Hepatocyte (in vitro differentiated cells): Measurements from ENCODE around the gene KRTAP5-2. TPM values are rescaled to one million over a fixed set of nuclear protein-coding genes. Genes with fewer than 3 reads are reported as not detected.
"Not testable (repeated sequence)": the region's sequence is repeated elsewhere in the genome, so short reads cannot be mapped to it uniquely, and the experiment has no call there.

ENCODE experiments used
- DNase-seq: peaks from one replicate; pipeline ENCODE4 v3.0.0-alpha.2; 2016; ENCODE audit warnings: low spot score
- H2AFZ ChIP-seq: fragments of 200-600 bp; sonication (generic); 2 replicates; pipeline ENCODE4 v1.6.0; 2016; ENCODE audit warnings: antibody characterized with exemption, mild to moderate bottlenecking
- H3K27ac ChIP-seq: fragments of 200-600 bp; sonication (generic); 2 replicates; pipeline ENCODE4 v1.5.1; 2016; ENCODE audit warnings: mild to moderate bottlenecking
- H3K27me3 ChIP-seq: fragments of 200-600 bp; sonication (generic); 2 replicates; pipeline ENCODE4 v1.6.1; 2016
- H3K36me3 ChIP-seq: fragments of 200-600 bp; sonication (generic); replicated peaks from 2 replicates; pipeline ENCODE4 v1.5.1; 2016; ENCODE audit warnings: low read depth; ENCODE audit not compliant: insufficient read depth
- H3K4me1 ChIP-seq: fragments of 200-600 bp; sonication (generic); 2 replicates; pipeline ENCODE4 v1.5.1; 2016; ENCODE audit warnings: mild to moderate bottlenecking, moderate library complexity; ENCODE audit not compliant: insufficient read depth
- H3K4me2 ChIP-seq: fragments of 200-600 bp; sonication (generic); 2 replicates; pipeline ENCODE4 v1.6.0; 2016
- H3K4me3 ChIP-seq: fragments of 200-600 bp; sonication (generic); 2 replicates; pipeline ENCODE4 v1.5.1; 2016; ENCODE audit warnings: mild to moderate bottlenecking
- H3K79me2 ChIP-seq: fragments of 200-600 bp; sonication (generic); 2 replicates; pipeline ENCODE4 v1.6.0; 2017; ENCODE audit warnings: mild to moderate bottlenecking
- H3K9me2 ChIP-seq: fragments of 200-600 bp; sonication (generic); replicated peaks from 2 replicates; pipeline ENCODE4 v1.6.0; 2017; ENCODE audit warnings: mild to moderate bottlenecking; ENCODE audit not compliant: insufficient read depth
- H3K9me3 ChIP-seq: fragments of 200-600 bp; sonication (generic); 2 replicates; pipeline ENCODE4 v1.5.1; 2016; ENCODE audit warnings: low read depth, mild to moderate bottlenecking
- H4K20me1 ChIP-seq: fragments of 200-600 bp; sonication (generic); 2 replicates; pipeline ENCODE4 v1.6.0; 2016; ENCODE audit warnings: mild to moderate bottlenecking; ENCODE audit not compliant: insufficient read depth, poor library complexity, severe bottlenecking
- EZH2 ChIP-seq: fragments of 200-600 bp; sonication (generic); IDR thresholded peaks from 2 replicates; pipeline ENCODE4 v1.6.1; 2016; ENCODE audit warnings: antibody characterized with exemption, mild to moderate bottlenecking, borderline replicate concordance
- EZH2phosphoT487 ChIP-seq: fragments of 200-600 bp; sonication (generic); IDR thresholded peaks from one replicate; pipeline ENCODE4 v1.6.1; 2018; ENCODE audit warnings: antibody characterized with exemption, mild to moderate bottlenecking, low read depth, moderate library complexity; ENCODE audit not compliant: unreplicated experiment, severe bottlenecking
- WGBS: methylation state at CpG from one replicate; pipeline ENCODE4 v1.1.6; 2016; ENCODE audit warnings: low lambda C conversion rate; ENCODE audit errors: missing lambda C conversion rate; 5-methylcytosine and 5-hydroxymethylcytosine counted together
- polyA plus RNA-seq: library from polyadenylated mRNA; unstranded; fragments of >200 nt; fragmentation: Nextera tagmentation; extraction: Ambion mirVana; gene quantifications from 2 replicates; pipeline ENCODE4 v1.2.1, GENCODE V29; 2016
- total RNA-seq: library from RNA; depleted of rRNA; stranded (reverse); fragments of >200 nt; gene quantifications from 2 replicates; pipeline ENCODE4 v1.2.3, GENCODE V29; 2014
- TF ChIP-seq, protein P1 (sequence below): fragments of 200-600 bp; sonication (generic); IDR thresholded peaks from 2 replicates; pipeline ENCODE4 v1.5.1; 2016; ENCODE audit warnings: antibody characterized with exemption, mild to moderate bottlenecking; ENCODE audit not compliant: poor library complexity

Gene KRTAP5-2, protein sequence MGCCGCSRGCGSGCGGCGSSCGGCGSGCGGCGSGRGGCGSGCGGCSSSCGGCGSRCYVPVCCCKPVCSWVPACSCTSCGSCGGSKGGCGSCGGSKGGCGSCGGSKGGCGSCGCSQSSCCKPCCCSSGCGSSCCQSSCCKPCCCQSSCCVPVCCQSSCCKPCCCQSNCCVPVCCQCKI
- total RNA-seq (not detected in 2 replicates), polyA plus RNA-seq (not detected in 2 replicates)

DNA sequence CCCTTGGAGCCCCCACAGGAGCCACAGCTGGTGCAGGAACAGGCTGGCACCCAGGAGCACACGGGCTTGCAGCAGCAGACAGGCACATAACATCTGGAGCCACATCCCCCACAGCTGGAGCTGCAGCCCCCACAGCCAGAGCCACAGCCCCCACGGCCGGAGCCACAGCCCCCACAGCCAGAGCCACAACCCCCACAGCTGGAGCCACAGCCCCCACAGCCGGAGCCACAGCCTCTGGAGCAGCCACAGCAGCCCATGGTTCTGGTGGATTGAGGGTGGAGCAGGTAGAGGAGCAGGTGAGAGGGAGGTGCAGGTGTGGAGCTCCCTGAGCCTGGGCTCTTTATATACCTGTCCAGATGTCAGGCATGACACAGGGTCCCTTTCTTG, at the start of gene KRTAP5-2:
Gene KRTAP5-2 (minus strand): TSS at position 301 of the 387 bp plus-strand sequence. CDS start 44 bp downstream, at position 257.
- Histone ChIP-seq H3K79me2 (no peaks in the 10 kb centered on the region), H3K4me2 (no peak within 1 kb of the TSS), H3K9me3 (no peaks in the 10 kb centered on the region), H3K27ac (no peak within 1 kb of the TSS), H3K9me2 (no peaks in the 10 kb centered on the region), H3K27me3 (peaks cover 5% of the 10 kb centered on the region), H3K4me3 (no peak within 1 kb of the TSS), H3K36me3 (no peaks in the 10 kb centered on the region), H2AFZ (no peak within 1 kb of the TSS), H3K4me1 (no peaks in the 10 kb centered on the region), H4K20me1 (no peaks in the 10 kb centered on the region)
- no peak for TF ChIP-seq EZH2
- TF ChIP-seq, protein P1, sequence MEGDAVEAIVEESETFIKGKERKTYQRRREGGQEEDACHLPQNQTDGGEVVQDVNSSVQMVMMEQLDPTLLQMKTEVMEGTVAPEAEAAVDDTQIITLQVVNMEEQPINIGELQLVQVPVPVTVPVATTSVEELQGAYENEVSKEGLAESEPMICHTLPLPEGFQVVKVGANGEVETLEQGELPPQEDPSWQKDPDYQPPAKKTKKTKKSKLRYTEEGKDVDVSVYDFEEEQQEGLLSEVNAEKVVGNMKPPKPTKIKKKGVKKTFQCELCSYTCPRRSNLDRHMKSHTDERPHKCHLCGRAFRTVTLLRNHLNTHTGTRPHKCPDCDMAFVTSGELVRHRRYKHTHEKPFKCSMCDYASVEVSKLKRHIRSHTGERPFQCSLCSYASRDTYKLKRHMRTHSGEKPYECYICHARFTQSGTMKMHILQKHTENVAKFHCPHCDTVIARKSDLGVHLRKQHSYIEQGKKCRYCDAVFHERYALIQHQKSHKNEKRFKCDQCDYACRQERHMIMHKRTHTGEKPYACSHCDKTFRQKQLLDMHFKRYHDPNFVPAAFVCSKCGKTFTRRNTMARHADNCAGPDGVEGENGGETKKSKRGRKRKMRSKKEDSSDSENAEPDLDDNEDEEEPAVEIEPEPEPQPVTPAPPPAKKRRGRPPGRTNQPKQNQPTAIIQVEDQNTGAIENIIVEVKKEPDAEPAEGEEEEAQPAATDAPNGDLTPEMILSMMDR, result no peak
- WGBS, result 94% methylated on average over 2 of the region's 4 CpGs
- DNase-seq, result no peak

DNA sequence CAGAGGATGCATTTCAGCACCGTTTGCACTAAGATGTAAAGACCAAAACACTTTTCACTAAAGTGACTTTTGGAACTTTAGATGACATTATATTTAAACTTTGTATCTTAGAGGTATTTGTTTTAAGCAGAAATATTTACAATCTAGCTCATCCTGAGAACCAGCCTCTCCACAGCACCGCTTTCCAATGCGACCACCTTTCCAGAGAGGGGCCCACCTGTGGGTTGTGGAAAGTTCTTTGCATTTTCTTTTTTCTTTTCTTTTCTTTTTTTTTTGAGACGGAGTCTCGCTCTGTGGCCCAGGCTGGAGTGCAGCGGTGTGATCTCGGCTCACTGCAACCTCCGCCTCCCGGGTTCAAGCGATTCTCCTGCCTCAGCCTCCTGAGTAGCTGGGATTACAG, 48.4 kb upstream of the KRTAP5-2 start:
- H3K4me2 ChIP-seq, H3K4me1 ChIP-seq, H3K79me2 ChIP-seq, H3K9me3 ChIP-seq, H3K4me3 ChIP-seq, H3K36me3 ChIP-seq, DNase-seq, H3K27me3 ChIP-seq, H2AFZ ChIP-seq, H4K20me1 ChIP-seq, H3K27ac ChIP-seq, H3K9me2 ChIP-seq: not testable (repeated sequence)
- WGBS, result 96% methylated on average over 10 of the region's 10 CpGs

DNA sequence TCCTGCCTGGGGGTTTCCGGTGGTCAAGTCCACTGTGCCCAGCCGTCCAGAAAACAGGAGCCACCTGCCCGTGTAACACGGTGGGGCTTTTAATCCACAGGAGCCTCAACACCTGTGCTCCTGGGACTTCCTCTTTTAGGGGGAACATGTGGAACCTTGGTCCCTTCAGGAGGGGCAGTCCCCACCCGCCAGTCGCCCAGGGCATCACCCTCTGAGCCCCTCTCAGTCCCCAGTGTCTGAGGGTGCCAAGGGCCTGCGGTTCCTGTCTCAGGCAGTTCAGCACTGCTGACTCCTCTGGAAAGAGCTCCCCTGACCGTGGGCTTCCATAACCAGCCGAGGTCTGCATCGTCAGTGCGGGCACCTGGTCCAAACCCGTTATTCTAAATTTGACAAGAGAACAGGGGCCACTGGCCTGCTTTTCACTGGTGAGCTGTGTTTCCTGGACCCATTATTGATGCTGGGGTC, 47.3 kb upstream of the KRTAP5-2 start:
- H3K4me3 ChIP-seq, result no peak overlapping the region
- no peak for DNase-seq
- H3K4me1 ChIP-seq, result no peaks in the 10 kb centered on the region

DNA sequence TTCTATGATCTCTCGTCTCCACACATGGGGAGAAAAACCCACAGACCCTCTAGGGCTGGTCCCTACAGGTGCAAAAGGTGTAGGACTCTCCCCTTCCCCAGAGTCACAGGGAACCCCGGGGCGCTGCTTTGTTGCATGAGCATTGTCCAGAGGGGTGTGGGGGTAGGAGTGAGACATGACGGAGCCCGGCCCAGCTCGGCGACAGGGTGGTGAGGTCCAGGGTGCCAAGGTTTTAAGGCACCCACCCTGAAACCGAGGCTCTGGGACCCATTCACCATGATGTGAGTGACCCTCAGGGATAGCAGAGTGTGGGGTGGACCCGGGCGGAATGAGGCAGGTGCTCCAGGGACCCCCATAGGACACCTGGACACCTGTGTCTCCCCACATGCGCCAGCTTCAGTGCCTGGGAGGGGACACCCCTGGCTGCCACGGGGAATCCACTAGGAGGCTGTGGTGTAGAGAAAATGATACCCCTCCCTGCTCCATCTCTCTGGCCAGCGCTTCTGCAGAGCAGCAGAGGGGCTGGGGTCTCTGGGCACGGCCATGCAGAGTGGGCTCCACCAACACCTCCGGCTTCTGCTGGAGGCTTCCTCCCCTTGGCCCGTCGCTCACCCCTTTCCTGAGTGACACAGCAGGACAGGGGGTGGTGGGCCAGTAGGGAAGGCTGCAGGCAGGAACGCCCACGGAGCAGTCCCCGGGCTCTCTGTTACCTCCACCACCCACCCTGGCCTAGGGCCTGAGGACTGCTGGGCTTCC, 46.7 kb upstream of the KRTAP5-2 start:
- no peak overlapping the region for H3K27ac ChIP-seq
- no peak overlapping the region for H3K4me3 ChIP-seq
- no peaks in the 10 kb centered on the region for H3K79me2 ChIP-seq
- no peak overlapping the region for H3K4me2 ChIP-seq
- WGBS, result 93% methylated on average over 19 of the region's 20 CpGs
- H2AFZ ChIP-seq, result no peak overlapping the region
- TF ChIP-seq, protein P1, result no peak
- TF ChIP-seq EZH2, result no peak
- no peak for TF ChIP-seq EZH2phosphoT487
- no peak for DNase-seq
- no peaks in the 10 kb centered on the region for H3K36me3 ChIP-seq
- H3K9me2 ChIP-seq, result no peaks in the 10 kb centered on the region
- H3K27me3 ChIP-seq, result no peaks in the 10 kb centered on the region
- no peaks in the 10 kb centered on the region for H3K4me1 ChIP-seq
- no peaks in the 10 kb centered on the region for H4K20me1 ChIP-seq
- no peaks in the 10 kb centered on the region for H3K9me3 ChIP-seq

More for the DNA sequence above, 47.3 kb upstream of the KRTAP5-2 start:
- WGBS, result 93% methylated on average over 12 of the region's 12 CpGs
- H3K4me2 ChIP-seq, result no peak overlapping the region
- H3K79me2 ChIP-seq, result no peaks in the 10 kb centered on the region
- H3K36me3 ChIP-seq, result no peaks in the 10 kb centered on the region
- H2AFZ ChIP-seq, result no peak overlapping the region
- TF ChIP-seq EZH2 (no peak), EZH2phosphoT487 (no peak)
- TF ChIP-seq, protein P1, result no peak
- no peaks in the 10 kb centered on the region for H4K20me1 ChIP-seq
- H3K9me3 ChIP-seq, result no peaks in the 10 kb centered on the region
- no peaks in the 10 kb centered on the region for H3K9me2 ChIP-seq
- no peak overlapping the region for H3K27ac ChIP-seq
- H3K27me3 ChIP-seq, result no peaks in the 10 kb centered on the region
